Measurements from ENCODE around the gene TPCN1.

The TPCN1 gene

DNA sequence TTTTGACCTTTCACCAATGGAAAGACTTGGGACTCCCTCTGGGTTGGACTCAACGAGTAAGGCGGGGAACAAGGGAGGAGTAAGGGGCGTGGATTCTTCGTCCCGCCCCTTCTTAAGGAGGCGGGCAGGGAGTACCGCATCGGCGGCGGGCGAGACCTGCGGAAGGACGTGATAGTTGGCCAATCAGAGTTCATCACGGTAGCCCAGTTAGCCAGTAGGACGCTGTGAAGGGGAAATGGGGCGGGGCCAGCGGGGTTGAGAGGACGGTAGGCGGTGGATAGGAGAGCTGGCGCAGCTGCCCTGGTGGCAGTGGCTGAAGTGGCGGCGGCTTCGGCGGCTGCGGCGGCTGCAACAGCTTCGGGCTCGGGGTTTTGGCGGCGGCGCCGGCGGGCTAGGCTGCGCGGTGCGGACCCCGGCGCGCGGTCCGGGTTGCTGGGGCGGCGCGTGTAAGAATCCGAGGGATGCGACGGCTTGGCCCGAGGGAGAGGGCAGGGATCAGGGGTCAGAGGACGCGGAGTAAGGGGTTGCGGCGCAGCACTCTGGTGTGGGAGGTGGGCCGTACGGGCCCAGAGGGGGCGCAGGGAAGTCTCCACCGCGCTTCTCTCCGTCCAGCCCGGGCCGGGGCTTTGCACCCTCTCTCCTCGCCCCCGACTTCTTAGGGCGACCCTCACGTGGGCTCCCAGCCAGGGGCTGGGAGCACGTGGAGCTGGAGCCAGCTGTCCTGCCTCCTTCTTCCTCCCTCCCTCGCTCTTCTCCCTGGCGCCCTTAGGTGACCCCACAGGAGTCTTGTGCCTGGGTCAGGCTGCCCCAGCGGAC is at the start of gene TPCN1:
TPCN1 (plus strand) TSS at position 284 of the 816 bp plus-strand sequence. CDS start 5,389 bp downstream, outside the sequence.
- DNase-seq (ENCODE audit: low read depth in 2 of 2) = peak; percentile 96 to 98

- no peak for DNase-seq (ENCODE audit: low read depth in 2 of 2)
Measured at GRCh38 chr12:113171543-113171942, 49.7 kb upstream of the TPCN1 start.

DNA sequence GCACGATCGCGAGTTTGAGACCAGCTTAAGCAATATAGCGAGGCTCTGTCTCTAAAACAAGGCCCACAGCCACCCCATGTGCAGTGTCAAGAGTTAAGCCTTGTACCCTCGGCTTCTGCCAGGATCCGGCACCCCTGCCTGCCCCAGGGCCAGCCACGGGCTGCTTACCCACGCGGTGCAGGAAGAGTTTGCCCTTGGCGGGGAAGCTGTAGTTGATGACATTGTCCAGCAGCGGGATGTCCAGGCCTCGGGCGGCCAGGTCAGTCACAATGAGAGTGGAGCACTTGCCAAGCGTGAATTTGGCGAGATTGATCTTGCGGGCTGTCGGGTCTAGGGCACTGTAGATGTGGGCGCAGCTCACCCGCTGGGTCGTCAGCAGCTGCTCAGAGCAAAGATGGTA is 49.1 kb upstream of the TPCN1 start:
- no peak for DNase-seq (ENCODE audit: low read depth in 2 of 2)

DNA sequence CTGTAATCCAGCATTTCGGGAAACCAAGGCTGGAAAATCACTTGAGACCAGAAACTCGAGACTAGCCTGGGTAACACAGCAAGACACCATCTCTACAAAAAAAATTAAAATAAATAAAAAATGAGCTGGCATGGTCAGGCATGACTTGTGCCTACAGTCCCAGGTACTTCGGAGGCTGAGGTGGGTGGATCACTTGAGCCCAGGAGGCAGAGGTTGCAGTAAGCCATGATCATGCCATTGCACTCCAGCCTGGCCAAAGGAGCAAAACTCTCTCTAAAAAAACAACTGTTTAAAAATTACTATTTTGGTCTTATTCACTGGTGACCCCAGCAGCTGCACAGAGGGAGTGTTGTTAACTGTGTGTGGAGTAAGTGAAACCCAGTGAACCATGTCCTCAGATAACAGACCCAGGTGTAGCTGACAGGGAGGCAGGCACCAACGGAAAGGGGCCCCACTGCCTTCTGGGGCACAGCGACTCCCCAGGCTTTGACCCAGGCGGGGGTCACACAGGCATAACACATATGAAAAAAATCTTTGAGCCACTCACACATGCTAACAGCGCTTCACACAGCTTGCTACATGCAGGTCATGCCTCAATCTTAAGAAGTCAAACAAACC is 48.1 kb upstream of the TPCN1 start:
- DNase-seq (ENCODE audit: low read depth in 2 of 2) = no peak

DNA sequence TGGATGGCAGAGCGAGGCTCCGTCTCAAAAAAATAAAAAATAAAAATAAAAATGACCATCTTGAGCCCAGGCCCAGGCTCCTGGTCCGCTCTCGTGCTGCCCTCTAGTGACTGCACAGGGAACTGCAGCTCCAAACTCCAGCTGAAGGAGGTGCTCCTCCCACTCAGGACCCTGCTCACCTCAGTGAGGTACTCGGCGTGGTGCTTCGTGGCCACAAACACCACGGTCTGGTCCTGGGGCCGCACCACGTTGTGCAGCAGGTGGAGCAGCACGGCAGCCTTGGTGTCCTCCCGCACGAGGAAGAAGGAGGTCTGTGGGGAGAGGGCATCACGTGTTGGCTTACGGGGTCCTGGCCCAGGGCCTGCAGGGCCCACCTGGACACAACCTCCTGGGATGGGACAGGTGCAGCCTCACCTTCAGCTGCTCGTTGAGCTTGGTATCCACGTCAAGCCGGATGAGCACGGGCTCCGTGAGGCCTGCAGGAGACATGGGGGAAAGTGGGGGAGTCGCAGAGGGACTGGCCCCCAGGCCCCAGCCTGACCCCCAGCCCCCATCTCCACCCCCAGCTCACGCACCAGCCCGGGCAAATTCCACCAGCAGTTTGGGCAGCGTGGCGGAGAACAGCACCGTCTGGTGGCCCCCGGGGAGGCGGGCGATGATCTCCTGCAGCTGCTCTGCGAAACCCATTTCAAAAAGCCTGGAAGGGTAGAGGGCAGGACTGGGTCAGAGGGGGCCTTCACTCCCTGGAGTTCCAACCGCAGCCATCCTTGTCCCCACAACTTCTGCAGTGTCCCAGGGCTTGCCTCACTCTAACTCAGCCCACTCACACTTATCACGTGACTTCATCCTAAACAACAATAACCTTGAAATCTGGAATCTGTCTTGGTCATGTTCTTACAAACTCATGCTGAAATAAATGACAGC is 46.5 kb upstream of the TPCN1 start:
- DNase-seq (ENCODE audit: low read depth in 2 of 2) = peak; percentile 34 to 70

DNA sequence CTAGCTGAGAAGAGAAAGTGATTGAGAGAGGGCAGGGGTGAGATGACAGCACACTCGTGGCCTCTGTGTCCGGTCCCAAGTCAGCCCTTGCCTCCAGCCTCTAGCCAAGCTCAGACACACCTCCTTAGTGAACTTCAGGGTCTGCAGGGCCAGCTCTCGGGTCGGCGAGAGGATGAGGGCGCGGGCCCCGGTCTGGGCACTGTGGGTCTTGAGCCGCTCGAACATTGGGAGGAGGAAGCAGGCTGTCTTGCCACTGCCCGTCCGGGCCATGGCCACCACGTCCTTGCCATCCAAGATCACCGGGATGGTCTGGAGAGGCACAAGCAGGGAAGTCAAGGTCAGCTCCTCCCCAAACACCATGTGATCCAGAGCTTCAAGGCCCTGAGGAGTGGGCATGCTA is 42.2 kb upstream of the TPCN1 start:
- no peak for DNase-seq (ENCODE audit: low read depth in 2 of 2)

DNA sequence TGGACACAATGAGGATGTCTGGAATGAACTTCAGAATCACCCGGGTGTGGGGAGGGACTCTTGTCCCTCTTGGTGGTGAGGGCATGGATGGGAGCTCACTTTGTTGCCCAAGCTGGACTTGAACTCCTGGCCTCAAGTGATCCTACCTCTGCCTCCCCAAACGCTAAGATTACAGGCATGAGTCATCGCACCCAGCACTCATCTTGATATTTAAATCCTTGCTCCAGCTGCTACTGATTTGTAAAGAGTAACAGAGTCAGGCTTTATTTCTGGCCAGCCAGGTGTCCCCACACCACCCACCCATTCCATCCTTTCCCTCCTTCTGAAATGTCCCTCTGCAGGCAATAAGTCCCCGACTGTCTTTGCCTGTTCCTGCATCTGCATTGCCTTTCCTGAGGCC is 40.9 kb upstream of the TPCN1 start:
- no peak for DNase-seq (ENCODE audit: low read depth in 2 of 2)

DNA sequence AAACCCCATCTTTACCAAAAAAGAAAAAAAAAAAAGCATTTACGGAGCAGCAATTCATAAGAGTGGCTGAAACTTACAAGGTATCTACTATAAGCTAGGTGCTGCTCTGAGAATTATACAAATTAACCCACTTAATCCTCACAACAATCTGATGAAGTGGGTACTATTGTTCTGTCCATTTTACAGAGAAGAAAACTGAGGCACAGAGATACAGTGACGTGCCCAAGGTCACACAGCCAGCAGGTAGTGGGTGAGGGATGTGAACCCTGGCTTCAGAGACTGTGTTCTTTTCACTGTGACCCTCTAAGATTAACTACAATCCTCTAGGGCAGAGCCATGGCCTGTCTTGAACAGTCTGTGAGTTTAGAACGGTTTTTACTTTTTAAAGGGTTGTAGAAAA is 39.3 kb upstream of the TPCN1 start:
- DNase-seq (ENCODE audit: low read depth in 2 of 2) = no peak

GRCh38 chr12:113183030-113183589 is 38.2 kb upstream of the TPCN1 start:
- no peak for DNase-seq (ENCODE audit: low read depth in 2 of 2)

DNA sequence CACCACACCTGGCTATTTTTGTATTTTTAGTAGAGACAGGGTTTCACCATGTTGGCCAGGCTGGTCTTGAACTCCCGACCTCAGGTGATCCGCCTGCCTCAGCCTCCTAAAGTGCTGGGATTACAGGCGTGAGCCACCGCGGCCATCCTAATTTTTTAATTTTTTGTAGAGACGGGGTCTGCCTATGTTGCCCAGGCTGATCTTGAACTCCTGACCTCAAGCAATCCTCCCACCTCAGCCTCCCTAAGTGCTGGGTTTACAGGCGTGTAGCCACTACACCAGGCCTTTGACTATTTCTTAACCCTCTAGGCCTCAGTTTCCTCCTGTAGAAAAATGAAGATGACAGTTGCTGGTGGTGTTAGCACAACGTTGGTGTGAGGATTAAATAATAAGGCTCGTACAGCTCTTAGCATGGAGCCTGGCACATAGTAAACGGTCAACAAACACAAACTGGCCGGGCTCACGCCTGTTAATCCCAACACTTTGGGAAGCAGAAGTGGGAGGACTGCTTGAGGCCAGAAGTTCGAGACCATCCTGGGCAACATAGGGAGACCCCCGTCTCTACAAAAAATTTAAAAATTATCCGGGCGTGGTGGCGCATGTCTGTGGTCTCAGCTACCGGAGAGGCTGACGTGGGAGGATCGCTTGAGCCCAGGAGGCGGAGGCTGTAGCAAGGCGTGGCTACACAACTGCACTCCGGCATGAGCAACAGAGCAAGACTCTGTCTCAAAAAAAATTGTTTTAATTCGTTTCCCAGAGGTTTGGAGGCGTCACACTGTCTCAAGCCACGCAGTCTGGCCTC is 37.0 kb upstream of the TPCN1 start:
- no peak for DNase-seq (ENCODE audit: low read depth in 2 of 2)

GRCh38 chr12:113184900-113185179 is 36.4 kb upstream of the TPCN1 start:
- DNase-seq (ENCODE audit: low read depth in 2 of 2) = peak; percentile 60 to 75

DNA sequence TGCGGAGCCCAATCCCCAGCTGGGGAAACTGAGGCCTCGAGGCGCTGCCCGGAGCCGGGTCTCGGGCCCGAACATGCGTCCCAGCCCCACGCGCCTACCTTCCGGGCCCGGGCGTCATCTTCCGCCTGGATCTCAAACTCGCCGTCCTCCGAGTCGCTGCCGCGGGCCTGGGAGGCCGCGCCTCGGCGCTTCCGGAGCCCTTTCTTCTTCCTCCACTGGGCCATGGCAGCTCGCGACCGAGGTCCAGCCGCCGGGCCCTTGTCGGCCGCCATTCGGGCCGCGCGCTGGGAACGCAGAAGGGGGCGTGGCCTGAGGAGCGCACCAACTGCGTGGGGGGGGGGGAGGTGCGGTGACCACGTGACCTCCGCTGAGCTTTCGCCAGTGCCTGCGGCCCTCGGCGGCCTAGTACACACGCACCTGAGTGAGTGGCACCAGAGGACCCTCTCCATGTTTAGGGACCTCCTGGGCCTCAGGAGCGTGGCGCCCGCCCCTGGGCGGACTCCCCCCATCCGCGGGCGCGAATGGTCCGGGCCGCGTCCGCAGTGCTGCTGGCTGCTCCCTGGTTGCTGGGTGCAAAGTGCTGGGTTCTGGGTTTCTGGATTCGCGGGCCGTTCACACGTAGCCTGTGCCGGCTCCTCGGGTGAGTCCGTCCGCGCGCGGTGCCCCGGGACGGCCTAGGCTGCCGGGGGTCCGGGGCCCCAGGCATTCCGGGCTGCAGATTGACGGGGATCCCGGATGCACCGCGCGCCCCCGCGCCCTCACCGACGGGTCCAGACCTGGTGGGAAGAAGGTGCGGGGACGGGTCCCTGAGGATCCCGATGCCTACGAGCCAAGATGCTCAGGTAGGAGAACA is 35.9 kb upstream of the TPCN1 start, which contains the start of the genes DDX54 and RITA1:
DDX54 (minus strand) TSS at position 299 of the 853 bp plus-strand sequence; CDS start at position 272, 27 bp downstream.
RITA1 (plus strand) TSS at position 542 of the 853 bp plus-strand sequence. CDS start 1,026 bp downstream, outside the sequence.
- peak; percentile 52 to 68 for DNase-seq (ENCODE audit: low read depth in 2 of 2)

DNA sequence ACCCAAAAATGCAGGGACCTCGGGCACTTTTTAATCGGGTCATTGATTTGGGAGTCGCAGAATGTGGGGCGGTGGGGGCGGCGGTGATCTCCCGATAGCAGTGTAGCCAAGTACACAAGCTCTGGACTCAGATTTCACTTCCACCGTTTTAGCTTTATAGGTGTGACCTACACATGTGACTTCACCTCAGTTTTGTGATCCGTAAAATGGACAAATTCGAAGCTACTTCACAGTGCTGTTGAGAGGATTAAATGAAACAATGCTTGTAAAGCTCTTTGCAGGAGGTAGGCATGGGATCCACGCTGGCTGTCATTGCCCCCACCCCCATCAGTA is 35.3 kb upstream of the TPCN1 start:
- no peak for DNase-seq (ENCODE audit: low read depth in 2 of 2)

DNA sequence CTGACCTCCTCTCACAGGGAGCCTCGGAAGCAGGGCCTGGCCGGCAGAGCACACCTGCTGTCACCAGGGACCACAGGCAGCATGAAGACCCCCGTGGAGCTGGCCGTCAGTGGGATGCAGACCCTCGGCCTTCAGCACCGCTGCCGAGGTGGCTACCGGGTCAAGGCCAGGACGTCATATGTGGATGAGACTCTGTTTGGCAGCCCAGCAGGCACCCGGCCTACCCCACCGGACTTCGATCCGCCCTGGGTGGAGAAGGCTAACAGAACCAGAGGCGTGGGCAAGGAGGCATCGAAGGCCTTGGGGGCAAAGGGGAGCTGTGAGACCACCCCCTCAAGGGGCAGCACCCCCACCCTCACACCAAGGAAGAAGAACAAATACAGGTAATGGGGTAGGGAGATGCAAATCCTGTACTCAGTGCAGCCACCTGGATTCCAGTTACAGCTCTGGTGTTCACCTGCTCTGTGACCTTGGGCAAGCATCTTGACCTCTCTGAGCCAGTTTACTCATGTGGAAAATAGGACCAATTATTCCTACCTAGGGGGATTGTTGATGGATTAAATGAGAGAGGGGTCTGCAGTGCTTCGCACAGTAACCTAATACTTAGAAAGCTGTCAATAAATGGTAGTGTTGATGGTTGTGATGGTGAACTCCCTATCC is 34.5 kb upstream of the TPCN1 start:
- DNase-seq (ENCODE audit: low read depth in 2 of 2) = no peak

GRCh38 chr12:113189361-113189760 is 31.9 kb upstream of the TPCN1 start:
- no peak for DNase-seq (ENCODE audit: low read depth in 2 of 2)

- no peak for DNase-seq (ENCODE audit: low read depth in 2 of 2)
Measured at GRCh38 chr12:113190761-113191160, 30.5 kb upstream of the TPCN1 start.

DNA sequence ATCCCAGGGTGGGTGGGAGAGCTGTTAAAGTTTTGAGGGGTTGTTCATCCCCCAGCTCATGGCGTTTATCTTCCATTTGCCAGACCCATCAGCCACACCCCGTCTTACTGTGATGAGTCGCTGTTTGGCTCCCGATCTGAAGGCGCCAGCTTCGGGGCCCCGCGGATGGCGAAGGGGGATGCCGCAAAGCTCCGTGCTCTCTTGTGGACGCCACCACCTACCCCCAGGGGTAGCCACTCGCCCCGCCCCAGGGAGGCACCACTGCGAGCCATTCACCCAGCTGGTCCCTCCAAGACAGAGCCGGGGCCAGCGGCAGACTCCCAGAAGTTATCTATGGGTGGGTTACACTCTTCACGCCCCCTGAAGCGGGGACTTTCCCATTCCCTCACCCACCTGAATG is 30.0 kb upstream of the TPCN1 start:
- DNase-seq (ENCODE audit: low read depth in 2 of 2) = no peak

DNA sequence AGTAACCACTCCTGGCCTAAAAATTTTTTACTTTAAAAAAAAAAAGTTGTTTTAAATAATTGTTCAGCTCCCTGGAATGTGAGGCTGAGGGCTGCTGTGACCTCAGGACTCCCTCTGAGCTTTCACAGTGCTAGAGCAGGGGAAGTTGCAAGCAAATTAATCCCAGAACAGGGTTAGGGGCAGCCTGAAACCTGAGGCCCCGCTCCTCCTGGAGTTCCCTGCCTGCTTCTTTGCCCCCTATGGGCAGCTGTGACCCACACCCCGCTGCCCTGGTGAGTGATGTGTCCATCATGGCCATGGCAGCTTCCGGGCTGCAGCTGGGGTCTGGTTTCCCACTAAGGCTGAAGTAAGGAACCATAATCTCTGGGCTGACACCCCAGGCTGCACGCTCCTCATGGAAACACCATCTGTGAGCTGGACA is 26.3 kb upstream of the TPCN1 start:
- no peak for DNase-seq (ENCODE audit: low read depth in 2 of 2)

- DNase-seq (ENCODE audit: low read depth in 2 of 2) = no peak
Measured at GRCh38 chr12:113195598-113195997, 25.7 kb upstream of the TPCN1 start.

- no peak for DNase-seq (ENCODE audit: low read depth in 2 of 2)
Measured at GRCh38 chr12:113196582-113196981, 24.7 kb upstream of the TPCN1 start.

Measured in stimulated activated CD4-positive, alpha-beta T cell treated with anti-CD3 and anti-CD28 coated beads, Interleukin-1b, Interleukin-23, amount 100 ng/mL, for 1 hour (primary cell).